ENCODE data around the gene TYMS.

The TYMS gene

DNA sequence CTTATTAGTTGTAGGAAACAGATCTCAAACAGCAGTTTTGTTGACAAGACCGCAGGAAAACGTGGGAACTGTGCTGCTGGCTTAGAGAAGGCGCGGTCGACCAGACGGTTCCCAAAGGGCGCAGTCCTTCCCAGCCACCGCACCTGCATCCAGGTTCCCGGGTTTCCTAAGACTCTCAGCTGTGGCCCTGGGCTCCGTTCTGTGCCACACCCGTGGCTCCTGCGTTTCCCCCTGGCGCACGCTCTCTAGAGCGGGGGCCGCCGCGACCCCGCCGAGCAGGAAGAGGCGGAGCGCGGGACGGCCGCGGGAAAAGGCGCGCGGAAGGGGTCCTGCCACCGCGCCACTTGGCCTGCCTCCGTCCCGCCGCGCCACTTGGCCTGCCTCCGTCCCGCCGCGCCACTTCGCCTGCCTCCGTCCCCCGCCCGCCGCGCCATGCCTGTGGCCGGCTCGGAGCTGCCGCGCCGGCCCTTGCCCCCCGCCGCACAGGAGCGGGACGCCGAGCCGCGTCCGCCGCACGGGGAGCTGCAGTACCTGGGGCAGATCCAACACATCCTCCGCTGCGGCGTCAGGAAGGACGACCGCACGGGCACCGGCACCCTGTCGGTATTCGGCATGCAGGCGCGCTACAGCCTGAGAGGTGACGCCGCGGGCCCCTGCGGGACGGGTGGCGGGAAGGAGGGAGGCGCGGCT lies at the start of gene TYMS:
Gene TYMS, plus strand, starts transcription at position 343 of the 690 bp plus-strand sequence. Its CDS starts 90 bp downstream, at position 433.
- peak in 2 of 3 donors; percentile 18 to 45 for DNase-seq

DNA sequence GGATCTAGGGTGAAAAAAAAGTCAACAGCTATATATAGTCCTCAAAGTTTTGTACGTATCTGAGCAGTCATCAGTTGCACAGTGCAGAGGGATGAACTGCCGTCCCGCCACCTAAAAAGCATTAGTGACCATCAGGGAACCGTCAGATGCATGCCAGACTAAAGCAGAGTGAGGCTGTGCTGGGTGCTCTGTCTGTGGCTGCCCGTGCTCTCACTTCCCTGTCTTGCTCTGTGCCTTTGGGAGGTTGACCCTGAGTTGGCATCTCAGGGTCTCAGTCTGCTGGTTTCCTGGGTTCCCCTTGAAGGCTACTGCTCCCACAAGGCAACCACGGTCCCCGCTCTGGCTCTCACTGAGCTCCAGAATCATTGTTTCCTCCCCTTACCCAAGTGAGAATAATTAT lies 49.5 kb upstream of the TYMS start:
- no peak for DNase-seq

- DNase-seq = no peak
Measured at GRCh38 chr18:610214-610928, 47.1 kb upstream of the TYMS start.

- DNase-seq = no peak
Measured at GRCh38 chr18:612156-612555, 45.3 kb upstream of the TYMS start.

- no peak for DNase-seq
Measured at GRCh38 chr18:614193-614592, 43.3 kb upstream of the TYMS start.

- DNase-seq = peak; percentile 33 to 66 (median 64)
Measured at GRCh38 chr18:615092-615521, 42.3 kb upstream of the TYMS start.

DNA sequence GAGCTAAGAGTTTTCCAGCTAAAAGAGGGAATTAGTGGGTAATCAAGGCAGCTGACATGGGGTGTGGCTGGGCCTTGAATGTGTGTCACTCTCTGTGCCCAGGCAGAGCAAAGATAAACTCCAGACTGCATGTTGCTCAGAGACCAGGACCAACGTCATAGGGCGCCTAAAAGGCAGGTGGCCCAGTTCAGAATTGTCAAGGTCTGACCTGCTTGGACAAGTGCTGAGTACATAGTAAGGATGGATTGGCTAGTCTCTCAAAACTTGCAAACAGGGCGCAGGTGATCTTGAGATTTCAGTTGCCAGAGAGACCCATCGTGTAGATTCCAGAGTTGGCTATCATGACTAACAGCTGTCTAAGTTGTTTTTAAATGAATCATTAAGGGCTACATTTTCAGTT lies 41.7 kb upstream of the TYMS start:
- peak in 1 of 3 donors; percentile 27 for DNase-seq

- DNase-seq = peak; percentile 66 to 75 (median 66)
Measured at GRCh38 chr18:616380-616995, 41.0 kb upstream of the TYMS start.

DNA sequence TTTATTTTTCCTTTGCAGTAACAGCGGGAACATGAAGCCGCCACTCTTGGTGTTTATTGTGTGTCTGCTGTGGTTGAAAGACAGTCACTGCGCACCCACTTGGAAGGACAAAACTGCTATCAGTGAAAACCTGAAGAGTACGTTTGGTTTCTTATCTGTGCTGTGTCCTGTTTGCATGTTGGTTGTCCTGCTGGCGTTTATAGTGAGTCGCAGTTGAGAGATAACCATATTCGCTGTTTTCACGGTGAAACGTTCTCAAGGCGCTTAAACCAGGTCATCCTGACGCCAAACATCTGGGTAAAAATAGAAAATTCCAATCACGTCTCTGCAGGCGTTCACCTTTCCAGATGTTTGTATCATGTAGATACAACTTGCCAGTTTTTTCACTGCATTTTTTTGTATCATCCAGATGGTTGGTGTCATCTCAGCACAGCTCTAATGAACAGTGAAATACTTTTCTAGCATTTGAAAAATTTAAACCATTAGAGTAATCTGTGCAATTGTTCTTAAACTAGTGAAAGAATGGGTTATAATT lies 39.4 kb upstream of the TYMS start:
- DNase-seq = no peak

DNA sequence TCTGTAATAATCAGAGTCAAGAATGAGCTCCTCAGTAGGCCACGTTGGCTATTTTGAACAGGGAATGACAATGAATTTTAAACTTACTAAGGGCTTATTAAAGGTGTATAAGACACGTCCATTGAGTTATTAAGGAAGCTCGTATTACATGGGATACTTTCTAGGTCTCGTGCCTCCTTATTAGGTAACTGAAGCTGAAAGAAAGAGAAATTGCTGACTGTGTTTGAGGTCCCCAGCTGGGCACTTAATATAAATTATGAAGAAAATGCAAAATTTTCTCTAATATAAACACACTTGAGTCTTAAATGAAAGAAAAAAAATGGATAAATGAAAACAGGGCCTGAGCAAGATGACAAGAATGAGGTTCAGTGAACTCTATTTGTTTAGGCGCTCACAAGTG lies 38.8 kb upstream of the TYMS start:
- DNase-seq = no peak

- no peak for DNase-seq
Measured at GRCh38 chr18:621291-622043, 36.0 kb upstream of the TYMS start.

- no peak for DNase-seq
Measured at GRCh38 chr18:622289-622688, 35.2 kb upstream of the TYMS start.

- DNase-seq = peak; percentile 69 to 86 (median 80)
Measured at GRCh38 chr18:623761-624620, 33.5 kb upstream of the TYMS start.

GRCh38 chr18:627231-627630 lies 30.2 kb upstream of the TYMS start:
- DNase-seq = peak; percentile 29 to 49 (median 37)

DNA sequence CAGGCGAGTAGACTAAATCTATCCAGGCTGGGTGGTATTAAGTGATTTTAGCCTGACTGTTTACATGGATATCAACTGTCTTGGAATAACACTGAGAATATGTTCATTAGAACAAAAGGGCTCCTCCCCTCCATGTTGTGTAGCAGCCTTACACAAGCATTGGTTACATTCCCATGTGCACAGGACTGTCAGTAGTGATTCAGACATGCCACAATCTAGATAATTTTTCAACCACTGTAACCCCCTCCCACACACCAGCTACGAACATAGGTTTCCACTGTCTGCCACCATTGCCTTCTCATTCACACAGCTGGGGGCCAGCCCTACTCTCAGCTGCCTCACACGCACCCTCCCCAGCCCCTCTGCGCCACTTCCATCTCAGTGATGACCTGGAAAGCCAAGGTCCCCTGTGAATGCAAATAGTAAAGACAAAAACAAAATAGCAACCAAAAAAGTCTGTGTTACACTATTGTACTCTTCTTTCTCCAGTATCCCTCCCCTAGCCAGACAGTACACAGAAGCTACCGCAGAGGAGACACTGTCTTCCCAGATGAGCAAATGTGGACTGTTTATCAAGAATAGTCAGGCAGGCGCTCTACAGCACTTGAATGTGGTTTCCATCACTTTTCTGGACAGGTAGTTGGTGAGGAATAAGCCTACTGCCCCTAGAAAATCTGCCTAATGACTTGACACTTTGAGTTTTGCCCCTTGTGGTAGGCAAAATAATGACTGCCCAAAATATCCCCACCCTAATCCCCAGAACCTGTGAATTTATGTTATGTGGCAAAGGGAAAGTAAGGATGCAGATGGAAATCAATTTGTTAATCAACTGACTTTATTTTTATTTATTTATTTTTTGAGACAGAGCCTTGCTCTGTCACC lies 27.9 kb upstream of the TYMS start:
- DNase-seq = no peak

GRCh38 chr18:631560-631959 lies 25.9 kb upstream of the TYMS start:
- DNase-seq = no peak

DNA sequence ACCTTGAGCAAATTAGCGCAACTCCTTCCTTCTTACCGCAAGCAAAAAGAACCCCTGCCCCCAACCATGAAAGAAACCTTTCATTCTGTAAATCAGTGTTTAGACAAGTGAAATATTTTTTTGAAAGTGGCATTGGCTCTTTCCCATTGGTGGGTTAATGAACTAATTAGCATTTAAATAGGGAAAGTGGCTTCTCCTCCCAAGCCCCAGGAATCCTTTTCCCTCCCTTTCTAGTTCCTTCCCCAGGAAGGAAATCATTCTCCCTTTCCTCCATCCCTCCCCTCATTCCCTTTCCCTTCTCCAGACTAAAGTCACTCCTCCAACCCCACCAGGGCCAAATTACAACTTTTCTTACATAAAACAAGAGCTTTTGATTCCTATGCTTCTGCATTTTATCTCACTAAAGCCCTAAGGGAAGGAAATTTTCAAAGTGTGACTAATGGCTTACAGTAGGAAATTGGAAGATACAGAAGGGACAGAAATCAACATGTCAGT lies 22.9 kb upstream of the TYMS start:
- DNase-seq = peak in 1 of 3 donors; percentile 10

- no peak for DNase-seq
Measured at GRCh38 chr18:635171-635570, 22.3 kb upstream of the TYMS start.

- no peak for DNase-seq
Measured at GRCh38 chr18:641224-641623, 16.2 kb upstream of the TYMS start.

DNA sequence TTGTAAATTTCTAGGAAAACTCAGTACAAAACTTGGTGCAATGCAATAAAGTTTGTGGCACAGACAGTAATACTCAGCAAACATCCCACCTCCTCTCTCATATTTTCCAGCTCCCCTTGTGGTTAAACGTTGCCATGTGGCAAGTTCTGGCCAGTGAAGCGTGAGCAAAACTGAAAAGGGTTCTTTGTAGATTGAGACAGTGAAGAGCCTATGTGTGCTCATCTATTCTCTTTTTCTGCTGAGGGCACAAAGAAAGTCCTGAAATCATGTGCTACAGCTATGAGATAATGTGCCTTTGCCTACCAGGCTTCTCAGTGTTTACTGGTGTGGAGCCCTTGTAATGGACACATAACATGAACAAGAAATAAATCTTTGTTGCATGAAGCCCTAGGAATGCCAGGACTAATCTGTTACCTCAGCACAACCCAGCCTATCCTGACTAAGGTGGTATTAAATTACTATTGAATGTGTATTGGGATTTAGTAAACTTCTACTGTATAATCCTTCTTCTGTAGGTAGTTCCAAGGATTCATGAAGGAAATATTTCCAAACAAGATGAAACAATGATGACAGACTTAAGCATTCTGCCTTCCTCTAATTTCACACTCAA lies 13.0 kb upstream of the TYMS start:
- no peak for DNase-seq
